Prostate gland (tissue), 2 donors: ENCODE measurements around the gene ANKFY1. TPM values are rescaled to one million over a fixed set of nuclear protein-coding genes. Genes with fewer than 3 reads are reported as not detected.
A peak's percentile ranks its signal among the peaks of the same experiment; 100 is the strongest.

Experiments
- DNase-seq: peaks from one replicate; pipeline ENCODE4 v3.0.0-alpha.2; 2019; ENCODE audit warnings: low spot score
- H3K27ac ChIP-seq, 2 donors: fragments of 200-600 bp; sonication (generic); 2 replicates each; pipeline ENCODE4 v1.5.1; 2017 to 2019
- H3K27me3 ChIP-seq: fragments of 200-600 bp; sonication (generic); replicated peaks from 2 replicates; pipeline ENCODE4 v1.5.1; 2019; ENCODE audit not compliant: insufficient read depth
- H3K36me3 ChIP-seq, 2 donors: fragments of 200-600 bp; sonication (generic); 1 replicate in 1 of 2; 2 replicates in 1 of 2; pipeline versions ENCODE4 v1.5.1 to v1.8.1; 2017 to 2019
- H3K4me1 ChIP-seq: fragments of 200-600 bp; sonication (generic); replicated peaks from 2 replicates; pipeline ENCODE4 v1.5.1; 2019
- H3K4me3 ChIP-seq, 2 donors: fragments of 200-600 bp; sonication (generic); 2 replicates each; pipeline ENCODE4 v1.5.1; 2017 to 2019
- H3K9me3 ChIP-seq: fragments of 200-600 bp; sonication (generic); 2 replicates; pipeline ENCODE4 v1.5.1; 2017
- POLR2A ChIP-seq: fragments of 450-650 bp; IDR thresholded peaks from one replicate; pipeline ENCODE4 v1.6.1; 2016; ENCODE audit warnings: antibody characterized with exemption, mild to moderate bottlenecking
- POLR2AphosphoS5 ChIP-seq: sonication (generic); formaldehyde crosslinking; IDR thresholded peaks from one replicate; pipeline ENCODE4 v1.6.1; 2017; ENCODE audit warnings: antibody characterized with exemption
- WGBS: methylation state at CpG from one replicate; pipeline ENCODE4 v1.1.5; 2018; 5-methylcytosine and 5-hydroxymethylcytosine counted together
- intact Hi-C: fragments of 100-400 bp; cut with DNase I; formaldehyde crosslinking; loops from one replicate; pipeline ENCODE4 v1.14.2; 2022
- total RNA-seq, 2 donors: library from RNA; depleted of rRNA; stranded (reverse); fragments of >200 nt; gene quantifications; one replicate each; pipeline ENCODE4 v1.1.0, GENCODE V29; 2016
- TF ChIP-seq, protein P1 (sequence below), 4 experiments: fragments of 200-600 bp in 2 of 4; fragments of 450-650 bp in 2 of 4; sonication (generic) in 2 of 4; IDR thresholded peaks; 1 replicate in 3 of 4; 2 replicates in 1 of 4; pipeline ENCODE4 v1.5.1; 2016 to 2019; ENCODE audit warnings: antibody characterized with exemption in 4 of 4, mild to moderate bottlenecking in 2 of 4, moderate library complexity in 2 of 4

Gene ANKFY1
- total RNA-seq, 2 donors from 2014 or later = 35.2 to 46.0 TPM

- H3K4me1 ChIP-seq = no peaks in the 10 kb centered on the region
- H3K27ac ChIP-seq = no peak overlapping the region
- no peak overlapping the region for H3K4me3 ChIP-seq
- TF ChIP-seq, protein P1, sequence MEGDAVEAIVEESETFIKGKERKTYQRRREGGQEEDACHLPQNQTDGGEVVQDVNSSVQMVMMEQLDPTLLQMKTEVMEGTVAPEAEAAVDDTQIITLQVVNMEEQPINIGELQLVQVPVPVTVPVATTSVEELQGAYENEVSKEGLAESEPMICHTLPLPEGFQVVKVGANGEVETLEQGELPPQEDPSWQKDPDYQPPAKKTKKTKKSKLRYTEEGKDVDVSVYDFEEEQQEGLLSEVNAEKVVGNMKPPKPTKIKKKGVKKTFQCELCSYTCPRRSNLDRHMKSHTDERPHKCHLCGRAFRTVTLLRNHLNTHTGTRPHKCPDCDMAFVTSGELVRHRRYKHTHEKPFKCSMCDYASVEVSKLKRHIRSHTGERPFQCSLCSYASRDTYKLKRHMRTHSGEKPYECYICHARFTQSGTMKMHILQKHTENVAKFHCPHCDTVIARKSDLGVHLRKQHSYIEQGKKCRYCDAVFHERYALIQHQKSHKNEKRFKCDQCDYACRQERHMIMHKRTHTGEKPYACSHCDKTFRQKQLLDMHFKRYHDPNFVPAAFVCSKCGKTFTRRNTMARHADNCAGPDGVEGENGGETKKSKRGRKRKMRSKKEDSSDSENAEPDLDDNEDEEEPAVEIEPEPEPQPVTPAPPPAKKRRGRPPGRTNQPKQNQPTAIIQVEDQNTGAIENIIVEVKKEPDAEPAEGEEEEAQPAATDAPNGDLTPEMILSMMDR (IDR thresholded peaks at IDR 0.05) = no peak
- TF ChIP-seq POLR2AphosphoS5 (no peak), POLR2A (no peak)
- H3K27me3 ChIP-seq = no peaks in the 10 kb centered on the region
- H3K9me3 ChIP-seq = no peaks in the 10 kb centered on the region
- WGBS = 96% methylated on average over 7 of the region's 7 CpGs
- H3K36me3 ChIP-seq = no peaks in the 10 kb centered on the region
- intact Hi-C loops = no loop called here
- DNase-seq = no peak
Observed at GRCh38 chr17:4209611-4210010, 54.2 kb downstream of the ANKFY1 start.

- DNase-seq = no peak
- peak; percentile 7 for TF ChIP-seq POLR2AphosphoS5
- TF ChIP-seq, protein P1 (IDR thresholded peaks at IDR 0.05) = no peak
- peaks cover 3% of the 10 kb centered on the region for H3K4me1 ChIP-seq
- intact Hi-C loops = no loop called here
- 69% methylated on average over 4 of the region's 4 CpGs for WGBS
- H3K9me3 ChIP-seq = no peaks in the 10 kb centered on the region
- H3K27ac ChIP-seq = no peak overlapping the region
- H3K4me3 ChIP-seq = no peak overlapping the region
- no peaks in the 10 kb centered on the region for H3K27me3 ChIP-seq
- no peaks in the 10 kb centered on the region for H3K36me3 ChIP-seq
Observed at GRCh38 chr17:4208238-4208637, 55.5 kb downstream of the ANKFY1 start.

DNA sequence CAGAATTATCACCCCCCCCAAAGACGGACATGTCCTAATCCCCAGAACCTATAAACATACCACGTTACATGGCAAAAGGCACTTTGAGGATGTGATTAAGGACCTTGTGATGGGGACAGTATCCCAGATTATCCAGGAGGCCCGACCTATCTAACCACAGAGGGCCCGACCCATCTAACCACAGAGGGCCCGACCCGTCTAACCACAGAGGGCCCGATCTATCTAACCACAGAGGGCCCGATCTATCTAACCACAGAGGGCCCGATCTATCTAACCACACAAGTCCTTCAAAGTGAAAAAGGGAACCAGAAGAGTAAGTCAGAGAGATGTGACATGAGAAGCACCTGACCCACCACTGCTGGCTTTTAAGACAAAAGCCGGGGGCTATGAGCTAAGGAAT, 56.8 kb downstream of the ANKFY1 start:
- intact Hi-C loops = no loop called here
- Histone ChIP-seq H3K36me3 (no peaks in the 10 kb centered on the region), H3K9me3 (no peaks in the 10 kb centered on the region), H3K4me3 (no peak overlapping the region), H3K27me3 (no peaks in the 10 kb centered on the region), H3K27ac (no peak overlapping the region), H3K4me1 (peaks cover 3% of the 10 kb centered on the region)
- no peak for DNase-seq
- TF ChIP-seq POLR2AphosphoS5 (no peak), POLR2A (no peak)
- TF ChIP-seq, protein P1 (IDR thresholded peaks at IDR 0.05) = no peak
- WGBS = 88% methylated on average over 10 of the region's 10 CpGs

DNA sequence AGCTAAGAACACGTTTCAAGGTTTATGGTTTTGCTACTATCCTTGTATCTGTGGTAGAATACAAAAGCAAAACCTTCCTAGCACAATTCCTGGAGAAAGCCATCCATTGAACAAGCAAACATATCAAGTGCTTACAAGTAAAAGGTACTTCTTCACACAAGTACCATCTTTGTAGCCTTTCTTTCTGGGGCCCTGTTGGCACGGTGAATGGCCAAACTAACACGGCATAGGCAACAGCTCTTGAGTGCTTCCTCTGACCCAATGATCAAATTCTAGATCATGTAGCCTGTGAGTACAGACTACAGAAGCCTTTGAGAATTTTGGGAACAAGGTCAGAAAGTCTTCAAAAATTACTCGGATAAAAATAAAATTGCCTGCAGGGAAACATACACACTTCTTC, 57.9 kb downstream of the ANKFY1 start:
- intact Hi-C loops = no loop called here
- TF ChIP-seq POLR2A (no peak), POLR2AphosphoS5 (no peak)
- TF ChIP-seq, protein P1 (IDR thresholded peaks at IDR 0.05) = no peak
- no peak overlapping the region for H3K27ac ChIP-seq
- no peak for DNase-seq
- H3K9me3 ChIP-seq = no peaks in the 10 kb centered on the region
- no peaks in the 10 kb centered on the region for H3K36me3 ChIP-seq
- peaks cover 3% of the 10 kb centered on the region for H3K4me1 ChIP-seq
- H3K4me3 ChIP-seq = no peak overlapping the region
- H3K27me3 ChIP-seq = no peaks in the 10 kb centered on the region
- WGBS = 73% methylated on average over 4 of the region's 4 CpGs

GRCh38 chr17:4204710-4205173, 59.0 kb downstream of the ANKFY1 start:
- Histone ChIP-seq H3K4me3 (no peak overlapping the region), H3K36me3 (no peaks in the 10 kb centered on the region), H3K27ac (peak overlapping the region; percentile 53 to 59), H3K4me1 (peaks cover 3% of the 10 kb centered on the region), H3K9me3 (no peaks in the 10 kb centered on the region), H3K27me3 (no peaks in the 10 kb centered on the region)
- peak; percentile 34 for DNase-seq
- intact Hi-C loops = loop anchor here (5.0 kb wide), 1 partner anchor 208 kb away; no protein-coding TSS in a partner anchor
- WGBS = 25% methylated on average over 6 of the region's 6 CpGs
- peak; percentile 74 for TF ChIP-seq POLR2AphosphoS5
- TF ChIP-seq, protein P1 (IDR thresholded peaks at IDR 0.05) = no peak
